ENCODE measurements around the gene OR14A16.

OR14A16 gene

DNA sequence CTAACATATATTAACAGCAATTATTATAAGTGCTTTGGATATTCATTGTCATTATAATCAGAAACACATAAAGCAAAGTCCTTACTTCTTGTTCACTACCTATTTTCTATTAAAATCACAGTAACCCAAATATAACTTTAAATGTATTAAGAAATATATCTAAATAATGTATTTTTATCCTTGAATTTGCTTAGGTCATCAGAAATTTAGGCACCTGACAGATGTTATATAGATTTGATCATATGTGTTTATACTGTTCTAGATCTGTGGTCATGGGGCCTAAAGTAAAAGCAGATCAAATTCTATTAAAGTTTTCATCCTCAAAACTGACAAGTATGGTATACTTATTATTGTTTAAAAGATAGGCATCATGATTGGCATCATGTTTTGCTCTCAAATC lies 54.3 kb downstream of the OR14A16 start:
- no peak for FAIRE-seq
- no peak for DNase-seq (ENCODE audit: low spot score)
